ENCODE data around the gene DOCK4.
"Not testable (repeated sequence)": the region's sequence is repeated elsewhere in the genome, so short reads cannot be mapped to it uniquely, and the experiment has no call there.

The DOCK4 gene

GRCh38 chr7:112130729-112131410 lies 75.3 kb downstream of the DOCK4 start:
- DNase-seq (ENCODE audit: low spot score): no peak

GRCh38 chr7:112129655-112130323 lies 76.4 kb downstream of the DOCK4 start:
- no peak for DNase-seq (ENCODE audit: low spot score)

GRCh38 chr7:112128461-112129425 lies 77.5 kb downstream of the DOCK4 start:
- DNase-seq (ENCODE audit: low spot score): not testable (repeated sequence)

GRCh38 chr7:112128041-112128440 lies 78.2 kb downstream of the DOCK4 start:
- DNase-seq (ENCODE audit: low spot score): not testable (repeated sequence)

- DNase-seq (ENCODE audit: low spot score): no peak
These were observed 80.9 kb downstream of the DOCK4 start for GRCh38 chr7:112125250-112125649.

GRCh38 chr7:112124061-112124766 lies 82.0 kb downstream of the DOCK4 start:
- no peak for DNase-seq (ENCODE audit: low spot score)

- DNase-seq (ENCODE audit: low spot score): no peak
These were observed 83.4 kb downstream of the DOCK4 start for GRCh38 chr7:112122798-112123197.

- DNase-seq (ENCODE audit: low spot score): no peak
These were observed 84.1 kb downstream of the DOCK4 start for GRCh38 chr7:112122144-112122543.

GRCh38 chr7:112121318-112121717 lies 84.9 kb downstream of the DOCK4 start:
- no peak for DNase-seq (ENCODE audit: low spot score)

GRCh38 chr7:112120696-112121217 lies 85.4 kb downstream of the DOCK4 start:
- no peak for DNase-seq (ENCODE audit: low spot score)

GRCh38 chr7:112118581-112119566 lies 87.3 kb downstream of the DOCK4 start:
- DNase-seq (ENCODE audit: low spot score): no peak

GRCh38 chr7:112116894-112117293 lies 89.3 kb downstream of the DOCK4 start:
- DNase-seq (ENCODE audit: low spot score): no peak

- DNase-seq (ENCODE audit: low spot score): no peak
These were observed 89.8 kb downstream of the DOCK4 start for GRCh38 chr7:112116358-112116757.

- DNase-seq (ENCODE audit: low spot score): no peak
These were observed 90.3 kb downstream of the DOCK4 start for GRCh38 chr7:112115880-112116279.

- DNase-seq (ENCODE audit: low spot score): no peak
These were observed 92.2 kb downstream of the DOCK4 start for GRCh38 chr7:112113913-112114575.

GRCh38 chr7:112112822-112113255 lies 93.4 kb downstream of the DOCK4 start:
- DNase-seq (ENCODE audit: low spot score): no peak

- no peak for DNase-seq (ENCODE audit: low spot score)
These were observed 95.5 kb downstream of the DOCK4 start for GRCh38 chr7:112110651-112111050.

GRCh38 chr7:112110175-112110574 lies 96.0 kb downstream of the DOCK4 start:
- no peak for DNase-seq (ENCODE audit: low spot score)

GRCh38 chr7:112108981-112109380 lies 97.2 kb downstream of the DOCK4 start:
- no peak for DNase-seq (ENCODE audit: low spot score)
